ENCODE results near the gene CSTPP1.
A peak's percentile ranks its signal among the peaks of the same experiment; 100 is the strongest.
"Not testable (repeated sequence)": the region's sequence is repeated elsewhere in the genome, so short reads cannot be mapped to it uniquely, and the experiment has no call there.

Gene CSTPP1

GRCh38 chr11:47106798-47107411 lies 170.3 kb downstream of the CSTPP1 start:
- no peak for DNase-seq

GRCh38 chr11:47107744-47108143 lies 171.2 kb downstream of the CSTPP1 start:
- DNase-seq: no peak

- no peak for DNase-seq
These were observed 171.7 kb downstream of the CSTPP1 start for GRCh38 chr11:47108214-47108613.

GRCh38 chr11:47109051-47109726 lies 172.6 kb downstream of the CSTPP1 start:
- no peak for DNase-seq

GRCh38 chr11:47109727-47110246 lies 173.2 kb downstream of the CSTPP1 start:
- no peak for DNase-seq

- DNase-seq: no peak
These were observed 174.8 kb downstream of the CSTPP1 start for GRCh38 chr11:47111318-47111804.

GRCh38 chr11:47112941-47113340 lies 176.4 kb downstream of the CSTPP1 start:
- DNase-seq: not testable (repeated sequence)

GRCh38 chr11:47118958-47119688 lies 182.6 kb downstream of the CSTPP1 start:
- not testable (repeated sequence) for DNase-seq

- no peak for DNase-seq
These were observed 184.5 kb downstream of the CSTPP1 start for GRCh38 chr11:47121056-47121455.

GRCh38 chr11:47121731-47122130 lies 185.2 kb downstream of the CSTPP1 start:
- no peak for DNase-seq

- no peak for DNase-seq
These were observed 186.5 kb downstream of the CSTPP1 start for GRCh38 chr11:47123094-47123493.

GRCh38 chr11:47124675-47125074 lies 188.1 kb downstream of the CSTPP1 start:
- no peak for DNase-seq

GRCh38 chr11:47125083-47125482 lies 188.5 kb downstream of the CSTPP1 start:
- DNase-seq: no peak

GRCh38 chr11:47127213-47127612 lies 190.7 kb downstream of the CSTPP1 start:
- no peak for DNase-seq

GRCh38 chr11:47130543-47130942 lies 194.0 kb downstream of the CSTPP1 start:
- no peak for DNase-seq

GRCh38 chr11:47131136-47131535 lies 194.6 kb downstream of the CSTPP1 start:
- no peak for DNase-seq

GRCh38 chr11:47132490-47132889 lies 195.9 kb downstream of the CSTPP1 start:
- DNase-seq: no peak

GRCh38 chr11:47132981-47133380 lies 196.4 kb downstream of the CSTPP1 start:
- DNase-seq: no peak

GRCh38 chr11:47136327-47136726 lies 199.8 kb downstream of the CSTPP1 start:
- DNase-seq: no peak

- DNase-seq: no peak
These were observed 200.4 kb downstream of the CSTPP1 start for GRCh38 chr11:47136921-47137320.

- DNase-seq: no peak
These were observed 200.9 kb downstream of the CSTPP1 start for GRCh38 chr11:47137476-47137875.

GRCh38 chr11:47139878-47140277 lies 203.3 kb downstream of the CSTPP1 start:
- DNase-seq: no peak

- DNase-seq: peak; percentile 75
These were observed 206.8 kb downstream of the CSTPP1 start for GRCh38 chr11:47143322-47143721.

GRCh38 chr11:47144541-47144940 lies 208.0 kb downstream of the CSTPP1 start:
- no peak for DNase-seq
